Measurements from ENCODE around the gene MSI2. TPM values are rescaled to one million over a fixed set of nuclear protein-coding genes. Genes with fewer than 3 reads are reported as not detected.

Gene MSI2
- total and polyA plus RNA-seq, 2 experiments from 2014 or later, result 18.9 to 41.8 TPM

DNA sequence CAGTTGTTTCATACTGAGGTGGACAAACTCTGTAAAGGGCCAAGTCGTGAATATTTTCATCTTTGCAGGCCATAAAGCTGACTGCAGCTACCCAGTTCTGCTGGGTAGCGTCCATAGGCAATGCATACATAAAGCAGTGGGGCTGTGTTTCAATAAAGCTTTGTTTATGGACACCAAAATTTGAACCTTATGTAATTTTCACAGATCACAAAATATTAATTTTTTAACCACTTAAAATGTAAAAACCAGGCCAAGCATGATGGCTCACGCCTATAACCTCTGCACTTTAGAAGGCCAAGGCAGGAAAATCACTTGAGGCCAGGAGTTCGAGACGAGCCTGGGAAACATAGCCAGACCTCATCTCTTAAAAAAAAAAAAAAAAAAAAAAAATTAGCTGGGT lies 340.8 kb downstream of the MSI2 start:
- ATAC-seq (no peak), DNase-seq (ENCODE audit: low spot score) (no peak)
- no peak overlapping the region for H3K27ac Mint-ChIP-seq
- H4K20me1 ChIP-seq (replicated peaks; ENCODE audit: insufficient read depth), result no peaks in the 10 kb centered on the region; the same call in 1 of the 2 replicates
- H3K4me1 ChIP-seq (ENCODE audit: insufficient read depth), result no peaks in the 10 kb centered on the region
- peaks cover 17% of the 10 kb centered on the region for H3K4me1 Mint-ChIP-seq
- H3K9me2 ChIP-seq (ENCODE audit: insufficient read depth), result no peaks in the 10 kb centered on the region
- H3K9me3 Mint-ChIP-seq, result no peaks in the 10 kb centered on the region; the same call in 2 of the 3 replicates
- peaks cover 2% of the 10 kb centered on the region for H3K27me3 Mint-ChIP-seq (ENCODE audit: insufficient read depth, low read depth, poor library complexity)
- H2AFZ ChIP-seq, result no peak overlapping the region
- no peak for TF ChIP-seq ZNF331 (CRISPR knock-in tag; IDR thresholded peaks at IDR 0.05; ENCODE audit: low read depth)
- no peak overlapping the region for H3K4me3 ChIP-seq
- no peaks in the 10 kb centered on the region; the same call in 1 of the 2 replicates for H3K36me3 ChIP-seq (ENCODE audit: insufficient read depth)
- no peak overlapping the region for H3K27ac ChIP-seq (ENCODE audit: low read depth)
- no peak overlapping the region for H3K4me2 ChIP-seq
- H3K36me3 Mint-ChIP-seq (ENCODE audit: low read depth), result no peaks in the 10 kb centered on the region; the same call in 2 of the 3 replicates
- no peak overlapping the region for H3K4me3 Mint-ChIP-seq
- H3F3A ChIP-seq (replicated peaks; ENCODE audit: low read depth), result no peaks in the 10 kb centered on the region
- H3K27me3 ChIP-seq (ENCODE audit: insufficient read depth), result no peaks in the 10 kb centered on the region
- H3K79me2 ChIP-seq (replicated peaks; ENCODE audit: insufficient read depth), result no peaks in the 10 kb centered on the region

DNA sequence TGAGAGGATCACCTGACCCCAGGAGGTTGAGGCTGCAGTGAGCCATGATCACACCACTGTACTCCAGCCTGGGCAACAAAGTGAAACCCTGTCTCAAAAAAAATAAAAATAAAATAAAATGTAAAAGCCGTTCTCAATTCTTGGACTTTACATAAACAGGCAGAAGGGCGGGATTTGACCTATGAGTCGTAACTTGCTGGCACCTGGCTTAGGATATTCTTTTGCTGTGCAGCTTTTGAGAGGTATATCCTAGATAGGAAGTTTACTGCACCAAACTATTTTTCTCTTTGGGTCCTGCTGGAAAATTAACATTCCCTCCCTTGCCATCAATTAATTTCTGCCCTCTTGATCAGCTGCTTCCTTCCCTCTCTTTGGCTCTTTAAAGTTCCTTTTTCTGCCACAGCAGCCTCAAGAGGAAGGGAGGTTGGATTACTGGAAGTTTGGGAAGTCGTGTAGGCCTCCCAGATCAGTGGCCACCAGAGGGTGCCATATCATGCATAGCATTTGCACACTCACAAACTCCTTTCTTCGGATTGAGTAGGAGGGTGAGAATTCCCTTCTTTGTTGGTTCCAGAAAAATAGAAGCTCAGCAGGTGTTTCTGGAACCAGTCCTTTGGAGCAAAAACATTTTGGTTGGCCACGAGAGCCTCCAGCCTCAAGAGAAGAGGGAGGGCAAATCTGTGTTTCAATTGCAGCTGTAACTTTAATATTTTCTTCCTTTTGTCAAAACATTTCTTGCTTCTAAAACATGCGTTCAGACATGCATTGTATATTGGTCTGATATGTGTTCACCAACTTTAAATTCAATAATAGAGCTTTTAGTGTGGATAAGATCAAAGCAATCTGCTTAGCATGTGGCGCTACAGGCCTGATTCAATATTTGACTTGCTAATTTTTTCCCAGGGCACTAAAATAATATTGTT lies 341.5 kb downstream of the MSI2 start:
- Mint-ChIP-seq H3K27me3 (ENCODE audit: insufficient read depth, low read depth, poor library complexity) (peaks cover 2% of the 10 kb centered on the region), H3K9me3 (no peaks in the 10 kb centered on the region; the same call in 2 of the 3 replicates), H3K4me1 (peaks cover 17% of the 10 kb centered on the region), H3K36me3 (ENCODE audit: low read depth) (no peaks in the 10 kb centered on the region; the same call in 2 of the 3 replicates), H3K27ac (peak overlapping the region; percentile 10; the same call in 1 of the 2 replicates), H3K4me3 (no peak overlapping the region)
- H3K27ac ChIP-seq (ENCODE audit: low read depth), result no peak overlapping the region
- no peaks in the 10 kb centered on the region for H3K79me2 ChIP-seq (replicated peaks; ENCODE audit: insufficient read depth)
- no peaks in the 10 kb centered on the region; the same call in 1 of the 2 replicates for H3K36me3 ChIP-seq (ENCODE audit: insufficient read depth)
- H3K4me1 ChIP-seq (ENCODE audit: insufficient read depth), result no peaks in the 10 kb centered on the region
- DNase-seq (ENCODE audit: low spot score), result peak; percentile 90
- no peaks in the 10 kb centered on the region for H3F3A ChIP-seq (replicated peaks; ENCODE audit: low read depth)
- no peaks in the 10 kb centered on the region; the same call in 1 of the 2 replicates for H4K20me1 ChIP-seq (replicated peaks; ENCODE audit: insufficient read depth)
- peak; percentile 81 for ATAC-seq
- no peaks in the 10 kb centered on the region for H3K27me3 ChIP-seq (ENCODE audit: insufficient read depth)
- no peak overlapping the region for H3K4me2 ChIP-seq
- TF ChIP-seq, protein P1, sequence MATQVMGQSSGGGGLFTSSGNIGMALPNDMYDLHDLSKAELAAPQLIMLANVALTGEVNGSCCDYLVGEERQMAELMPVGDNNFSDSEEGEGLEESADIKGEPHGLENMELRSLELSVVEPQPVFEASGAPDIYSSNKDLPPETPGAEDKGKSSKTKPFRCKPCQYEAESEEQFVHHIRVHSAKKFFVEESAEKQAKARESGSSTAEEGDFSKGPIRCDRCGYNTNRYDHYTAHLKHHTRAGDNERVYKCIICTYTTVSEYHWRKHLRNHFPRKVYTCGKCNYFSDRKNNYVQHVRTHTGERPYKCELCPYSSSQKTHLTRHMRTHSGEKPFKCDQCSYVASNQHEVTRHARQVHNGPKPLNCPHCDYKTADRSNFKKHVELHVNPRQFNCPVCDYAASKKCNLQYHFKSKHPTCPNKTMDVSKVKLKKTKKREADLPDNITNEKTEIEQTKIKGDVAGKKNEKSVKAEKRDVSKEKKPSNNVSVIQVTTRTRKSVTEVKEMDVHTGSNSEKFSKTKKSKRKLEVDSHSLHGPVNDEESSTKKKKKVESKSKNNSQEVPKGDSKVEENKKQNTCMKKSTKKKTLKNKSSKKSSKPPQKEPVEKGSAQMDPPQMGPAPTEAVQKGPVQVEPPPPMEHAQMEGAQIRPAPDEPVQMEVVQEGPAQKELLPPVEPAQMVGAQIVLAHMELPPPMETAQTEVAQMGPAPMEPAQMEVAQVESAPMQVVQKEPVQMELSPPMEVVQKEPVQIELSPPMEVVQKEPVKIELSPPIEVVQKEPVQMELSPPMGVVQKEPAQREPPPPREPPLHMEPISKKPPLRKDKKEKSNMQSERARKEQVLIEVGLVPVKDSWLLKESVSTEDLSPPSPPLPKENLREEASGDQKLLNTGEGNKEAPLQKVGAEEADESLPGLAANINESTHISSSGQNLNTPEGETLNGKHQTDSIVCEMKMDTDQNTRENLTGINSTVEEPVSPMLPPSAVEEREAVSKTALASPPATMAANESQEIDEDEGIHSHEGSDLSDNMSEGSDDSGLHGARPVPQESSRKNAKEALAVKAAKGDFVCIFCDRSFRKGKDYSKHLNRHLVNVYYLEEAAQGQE (IDR thresholded peaks at IDR 0.05; ENCODE audit: unreplicated experiment), result no peak
- no peak for TF ChIP-seq EZH2 (IDR thresholded peaks at IDR 0.05; ENCODE audit: low read depth, unreplicated experiment)
- no peak for TF ChIP-seq ZNF331 (CRISPR knock-in tag; IDR thresholded peaks at IDR 0.05; ENCODE audit: low read depth)
- TF ChIP-seq, protein P2, sequence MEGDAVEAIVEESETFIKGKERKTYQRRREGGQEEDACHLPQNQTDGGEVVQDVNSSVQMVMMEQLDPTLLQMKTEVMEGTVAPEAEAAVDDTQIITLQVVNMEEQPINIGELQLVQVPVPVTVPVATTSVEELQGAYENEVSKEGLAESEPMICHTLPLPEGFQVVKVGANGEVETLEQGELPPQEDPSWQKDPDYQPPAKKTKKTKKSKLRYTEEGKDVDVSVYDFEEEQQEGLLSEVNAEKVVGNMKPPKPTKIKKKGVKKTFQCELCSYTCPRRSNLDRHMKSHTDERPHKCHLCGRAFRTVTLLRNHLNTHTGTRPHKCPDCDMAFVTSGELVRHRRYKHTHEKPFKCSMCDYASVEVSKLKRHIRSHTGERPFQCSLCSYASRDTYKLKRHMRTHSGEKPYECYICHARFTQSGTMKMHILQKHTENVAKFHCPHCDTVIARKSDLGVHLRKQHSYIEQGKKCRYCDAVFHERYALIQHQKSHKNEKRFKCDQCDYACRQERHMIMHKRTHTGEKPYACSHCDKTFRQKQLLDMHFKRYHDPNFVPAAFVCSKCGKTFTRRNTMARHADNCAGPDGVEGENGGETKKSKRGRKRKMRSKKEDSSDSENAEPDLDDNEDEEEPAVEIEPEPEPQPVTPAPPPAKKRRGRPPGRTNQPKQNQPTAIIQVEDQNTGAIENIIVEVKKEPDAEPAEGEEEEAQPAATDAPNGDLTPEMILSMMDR (conservative IDR thresholded peaks at IDR 0.05; ENCODE audit: low read depth in 2 of 2), result peak; percentile 87 to 88
- H3K9me2 ChIP-seq (ENCODE audit: insufficient read depth), result no peaks in the 10 kb centered on the region
- H2AFZ ChIP-seq, result no peak overlapping the region
- H3K4me3 ChIP-seq, result no peak overlapping the region

Measured in GM23338 (cell line).